ENCODE measurements around the gene MAN2C1.
A peak's percentile ranks its signal among the peaks of the same experiment; 100 is the strongest.
"Not testable (repeated sequence)": the region's sequence is repeated elsewhere in the genome, so short reads cannot be mapped to it uniquely, and the experiment has no call there.

Gene MAN2C1

GRCh38 chr15:75367913-75368688 lies at the start of gene MAN2C1:
Gene MAN2C1, minus strand, starts transcription at chr15:75368607. Its CDS starts 24 bp downstream, at chr15:75368583.
- Histone ChIP-seq H3K4me1 (ENCODE audit: insufficient read depth, low read length) (peaks cover 5% of the 10 kb centered on the region; the same call in 1 of the 2 replicates), H3K4me3 (ENCODE audit: low read length) (peak within 1 kb of the TSS; percentile 89), H3K36me3 (ENCODE audit: insufficient read depth, low read depth, low read length) (peaks cover 60% of the 10 kb centered on the region), H3K9me3 (ENCODE audit: insufficient read depth, low read depth, low read length) (no peaks in the 10 kb centered on the region), H3K27me3 (ENCODE audit: insufficient read depth, low read length) (no peaks in the 10 kb centered on the region), H3K9ac (ENCODE audit: low read depth, low read length) (peak within 1 kb of the TSS; percentile 92), H3K27ac (ENCODE audit: low read length) (no peak within 1 kb of the TSS)

- H3K4me3 ChIP-seq (ENCODE audit: low read length), result no peak overlapping the region
- no peaks in the 10 kb centered on the region for H3K9me3 ChIP-seq (ENCODE audit: insufficient read depth, low read depth, low read length)
- no peak overlapping the region for H3K9ac ChIP-seq (ENCODE audit: low read depth, low read length)
- H3K36me3 ChIP-seq (ENCODE audit: insufficient read depth, low read depth, low read length), result peaks cover 70% of the 10 kb centered on the region
- H3K27ac ChIP-seq (ENCODE audit: low read length), result no peak overlapping the region
- no peaks in the 10 kb centered on the region for H3K4me1 ChIP-seq (ENCODE audit: insufficient read depth, low read length)
- no peaks in the 10 kb centered on the region for H3K27me3 ChIP-seq (ENCODE audit: insufficient read depth, low read length)
Observed at GRCh38 chr15:75416584-75416983, 48.2 kb upstream of the MAN2C1 start.

GRCh38 chr15:75410196-75410595 lies 41.8 kb upstream of the MAN2C1 start:
- Histone ChIP-seq H3K4me1 (ENCODE audit: insufficient read depth, low read length) (no peaks in the 10 kb centered on the region), H3K27ac (ENCODE audit: low read length) (no peak overlapping the region), H3K9me3 (ENCODE audit: insufficient read depth, low read depth, low read length) (no peaks in the 10 kb centered on the region), H3K36me3 (ENCODE audit: insufficient read depth, low read depth, low read length) (peaks cover 95% of the 10 kb centered on the region), H3K27me3 (ENCODE audit: insufficient read depth, low read length) (no peaks in the 10 kb centered on the region), H3K4me3 (ENCODE audit: low read length) (no peak overlapping the region), H3K9ac (ENCODE audit: low read depth, low read length) (no peak overlapping the region)

- H3K4me3 ChIP-seq (ENCODE audit: low read length), result no peak overlapping the region
- no peak overlapping the region for H3K27ac ChIP-seq (ENCODE audit: low read length)
- H3K4me1 ChIP-seq (ENCODE audit: insufficient read depth, low read length), result no peaks in the 10 kb centered on the region
Observed at GRCh38 chr15:75407083-75407482, 38.7 kb upstream of the MAN2C1 start.

GRCh38 chr15:75403892-75404291 lies 35.5 kb upstream of the MAN2C1 start:
- H3K9ac ChIP-seq (ENCODE audit: low read depth, low read length), result no peak overlapping the region
- no peak overlapping the region for H3K4me3 ChIP-seq (ENCODE audit: low read length)
- no peak overlapping the region for H3K27ac ChIP-seq (ENCODE audit: low read length)
- H3K9me3 ChIP-seq (ENCODE audit: insufficient read depth, low read depth, low read length), result no peaks in the 10 kb centered on the region
- no peaks in the 10 kb centered on the region for H3K4me1 ChIP-seq (ENCODE audit: insufficient read depth, low read length)
- peaks cover 95% of the 10 kb centered on the region for H3K36me3 ChIP-seq (ENCODE audit: insufficient read depth, low read depth, low read length)
- H3K27me3 ChIP-seq (ENCODE audit: insufficient read depth, low read length), result no peaks in the 10 kb centered on the region

More at GRCh38 chr15:75407083-75407482, 38.7 kb upstream of the MAN2C1 start:
- Histone ChIP-seq H3K9ac (ENCODE audit: low read depth, low read length) (no peak overlapping the region), H3K27me3 (ENCODE audit: insufficient read depth, low read length) (no peaks in the 10 kb centered on the region), H3K9me3 (ENCODE audit: insufficient read depth, low read depth, low read length) (no peaks in the 10 kb centered on the region), H3K36me3 (ENCODE audit: insufficient read depth, low read depth, low read length) (peaks cover 96% of the 10 kb centered on the region)

GRCh38 chr15:75397494-75397893 lies 29.1 kb upstream of the MAN2C1 start:
- H3K9ac ChIP-seq (ENCODE audit: low read depth, low read length), result no peak overlapping the region
- no peaks in the 10 kb centered on the region for H3K27me3 ChIP-seq (ENCODE audit: insufficient read depth, low read length)
- H3K4me3 ChIP-seq (ENCODE audit: low read length), result no peak overlapping the region
- H3K36me3 ChIP-seq (ENCODE audit: insufficient read depth, low read depth, low read length), result peaks cover 98% of the 10 kb centered on the region
- no peaks in the 10 kb centered on the region for H3K9me3 ChIP-seq (ENCODE audit: insufficient read depth, low read depth, low read length)
- H3K4me1 ChIP-seq (ENCODE audit: insufficient read depth, low read length), result no peaks in the 10 kb centered on the region
- H3K27ac ChIP-seq (ENCODE audit: low read length), result no peak overlapping the region

- H3K4me1 ChIP-seq (ENCODE audit: insufficient read depth, low read length), result no peaks in the 10 kb centered on the region
- no peak overlapping the region for H3K4me3 ChIP-seq (ENCODE audit: low read length)
- H3K9me3 ChIP-seq (ENCODE audit: insufficient read depth, low read depth, low read length), result no peaks in the 10 kb centered on the region
- no peak overlapping the region for H3K27ac ChIP-seq (ENCODE audit: low read length)
- H3K27me3 ChIP-seq (ENCODE audit: insufficient read depth, low read length), result no peaks in the 10 kb centered on the region
- no peak overlapping the region for H3K9ac ChIP-seq (ENCODE audit: low read depth, low read length)
- H3K36me3 ChIP-seq (ENCODE audit: insufficient read depth, low read depth, low read length), result peaks cover 100% of the 10 kb centered on the region
Observed at GRCh38 chr15:75389791-75390382, 21.5 kb upstream of the MAN2C1 start.

- not testable (repeated sequence) for H3K9ac ChIP-seq (ENCODE audit: low read depth, low read length); H3K9me3 ChIP-seq (ENCODE audit: insufficient read depth, low read depth, low read length); H3K4me3 ChIP-seq (ENCODE audit: low read length); H3K27me3 ChIP-seq (ENCODE audit: insufficient read depth, low read length); H3K4me1 ChIP-seq (ENCODE audit: insufficient read depth, low read length); H3K27ac ChIP-seq (ENCODE audit: low read length)
- H3K36me3 ChIP-seq (ENCODE audit: insufficient read depth, low read depth, low read length), result peaks cover 99% of the 10 kb centered on the region
Observed at GRCh38 chr15:75383986-75384385, 15.6 kb upstream of the MAN2C1 start.

GRCh38 chr15:75380773-75381172 lies 12.4 kb upstream of the MAN2C1 start:
- H3K4me3 ChIP-seq (ENCODE audit: low read length), result no peak overlapping the region
- H3K27me3 ChIP-seq (ENCODE audit: insufficient read depth, low read length), result no peaks in the 10 kb centered on the region
- no peaks in the 10 kb centered on the region for H3K4me1 ChIP-seq (ENCODE audit: insufficient read depth, low read length)
- H3K27ac ChIP-seq (ENCODE audit: low read length), result no peak overlapping the region
- H3K9ac ChIP-seq (ENCODE audit: low read depth, low read length), result no peak overlapping the region
- no peaks in the 10 kb centered on the region for H3K9me3 ChIP-seq (ENCODE audit: insufficient read depth, low read depth, low read length)
- H3K36me3 ChIP-seq (ENCODE audit: insufficient read depth, low read depth, low read length), result peaks cover 95% of the 10 kb centered on the region

- H3K9ac ChIP-seq (ENCODE audit: low read depth, low read length), result no peak overlapping the region
- H3K4me3 ChIP-seq (ENCODE audit: low read length), result no peak overlapping the region
- H3K27me3 ChIP-seq (ENCODE audit: insufficient read depth, low read length), result no peaks in the 10 kb centered on the region
- H3K27ac ChIP-seq (ENCODE audit: low read length), result no peak overlapping the region
- H3K4me1 ChIP-seq (ENCODE audit: insufficient read depth, low read length), result peaks cover 5% of the 10 kb centered on the region; the same call in 1 of the 2 replicates
- peaks cover 75% of the 10 kb centered on the region for H3K36me3 ChIP-seq (ENCODE audit: insufficient read depth, low read depth, low read length)
- H3K9me3 ChIP-seq (ENCODE audit: insufficient read depth, low read depth, low read length), result no peaks in the 10 kb centered on the region
Observed at GRCh38 chr15:75371901-75372688, 3.7 kb upstream of the MAN2C1 start.

GRCh38 chr15:75371486-75371885 lies 3.1 kb upstream of the MAN2C1 start:
- Histone ChIP-seq H3K9ac (ENCODE audit: low read depth, low read length) (no peak overlapping the region), H3K4me3 (ENCODE audit: low read length) (no peak overlapping the region), H3K27ac (ENCODE audit: low read length) (no peak overlapping the region), H3K9me3 (ENCODE audit: insufficient read depth, low read depth, low read length) (no peaks in the 10 kb centered on the region), H3K27me3 (ENCODE audit: insufficient read depth, low read length) (no peaks in the 10 kb centered on the region), H3K36me3 (ENCODE audit: insufficient read depth, low read depth, low read length) (peaks cover 75% of the 10 kb centered on the region), H3K4me1 (ENCODE audit: insufficient read depth, low read length) (peaks cover 5% of the 10 kb centered on the region; the same call in 1 of the 2 replicates)
